AML-193 (cell line): ENCODE measurements around the gene ELOVL3.
A peak's percentile ranks its signal among the peaks of the same experiment; 100 is the strongest.

Experiments used
- DNase-seq, 2 experiments: peaks; one replicate each; lab custom pipeline; 2025; lab: John Stamatoyannopoulos, UW

Gene ELOVL3

GRCh38 chr10:102254426-102254825 lies 28.3 kb downstream of the ELOVL3 start:
- no peak for DNase-seq

GRCh38 chr10:102255404-102255803 lies 29.3 kb downstream of the ELOVL3 start:
- DNase-seq: no peak

- DNase-seq: no peak
These were observed 35.1 kb downstream of the ELOVL3 start for GRCh38 chr10:102261196-102261595.

- no peak for DNase-seq
These were observed 35.7 kb downstream of the ELOVL3 start for GRCh38 chr10:102261842-102262241.

- DNase-seq: no peak
These were observed 36.8 kb downstream of the ELOVL3 start for GRCh38 chr10:102262744-102263370.

- DNase-seq: no peak
These were observed 38.3 kb downstream of the ELOVL3 start for GRCh38 chr10:102264371-102264770.

GRCh38 chr10:102266670-102267069 lies 40.6 kb downstream of the ELOVL3 start:
- no peak for DNase-seq

GRCh38 chr10:102267748-102268147 lies 41.6 kb downstream of the ELOVL3 start:
- DNase-seq: no peak

GRCh38 chr10:102268375-102268888 lies 42.3 kb downstream of the ELOVL3 start:
- DNase-seq: no peak

GRCh38 chr10:102269017-102269416 lies 42.9 kb downstream of the ELOVL3 start:
- peak in 1 of 2 experiments; percentile 6 for DNase-seq

- DNase-seq: no peak
These were observed 48.0 kb downstream of the ELOVL3 start for GRCh38 chr10:102274062-102274461.

- DNase-seq: no peak
These were observed 49.2 kb downstream of the ELOVL3 start for GRCh38 chr10:102275343-102275742.

GRCh38 chr10:102279104-102279503 lies 53.0 kb downstream of the ELOVL3 start:
- no peak for DNase-seq
